C4-2B (cell line): ENCODE data around the gene CFAP46.

ENCODE experiments used
- H3K27ac ChIP-seq: fragments of 450-650 bp; 2 replicates; pipeline ENCODE4 v1.5.1; 2017
- ZFX ChIP-seq: fragments of 450-650 bp; IDR thresholded peaks from 2 replicates; pipeline ENCODE4 v1.6.1; 2017
- TF ChIP-seq, protein P1 (sequence below): fragments of 450-650 bp; conservative IDR thresholded peaks from 2 replicates; pipeline ENCODE4 v1.5.1; 2017; ENCODE audit warnings: mild to moderate bottlenecking

CFAP46 gene

DNA sequence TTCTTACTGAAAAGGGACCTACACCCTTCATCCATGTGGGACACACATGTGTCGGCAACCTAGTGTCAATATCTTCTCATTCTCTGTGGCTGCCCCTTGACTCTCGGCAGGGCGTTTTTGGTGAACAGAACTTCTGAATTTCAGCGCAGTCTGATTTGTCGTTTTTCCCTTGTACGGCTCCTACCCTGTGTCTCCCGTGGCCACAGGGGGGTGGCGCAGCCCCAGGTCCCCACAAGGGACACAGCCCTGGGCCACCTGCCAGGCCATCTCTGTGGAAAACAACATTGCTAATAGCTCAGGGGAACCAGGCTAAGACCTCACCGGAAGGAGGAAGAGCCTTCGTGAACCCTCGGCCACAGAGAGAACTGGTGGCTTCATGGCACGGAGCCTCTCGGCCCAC, 103.3 kb downstream of the CFAP46 start:
- H3K27ac ChIP-seq: no peak overlapping the region
- TF ChIP-seq ZFX: no peak
- TF ChIP-seq, protein P1, sequence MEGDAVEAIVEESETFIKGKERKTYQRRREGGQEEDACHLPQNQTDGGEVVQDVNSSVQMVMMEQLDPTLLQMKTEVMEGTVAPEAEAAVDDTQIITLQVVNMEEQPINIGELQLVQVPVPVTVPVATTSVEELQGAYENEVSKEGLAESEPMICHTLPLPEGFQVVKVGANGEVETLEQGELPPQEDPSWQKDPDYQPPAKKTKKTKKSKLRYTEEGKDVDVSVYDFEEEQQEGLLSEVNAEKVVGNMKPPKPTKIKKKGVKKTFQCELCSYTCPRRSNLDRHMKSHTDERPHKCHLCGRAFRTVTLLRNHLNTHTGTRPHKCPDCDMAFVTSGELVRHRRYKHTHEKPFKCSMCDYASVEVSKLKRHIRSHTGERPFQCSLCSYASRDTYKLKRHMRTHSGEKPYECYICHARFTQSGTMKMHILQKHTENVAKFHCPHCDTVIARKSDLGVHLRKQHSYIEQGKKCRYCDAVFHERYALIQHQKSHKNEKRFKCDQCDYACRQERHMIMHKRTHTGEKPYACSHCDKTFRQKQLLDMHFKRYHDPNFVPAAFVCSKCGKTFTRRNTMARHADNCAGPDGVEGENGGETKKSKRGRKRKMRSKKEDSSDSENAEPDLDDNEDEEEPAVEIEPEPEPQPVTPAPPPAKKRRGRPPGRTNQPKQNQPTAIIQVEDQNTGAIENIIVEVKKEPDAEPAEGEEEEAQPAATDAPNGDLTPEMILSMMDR: no peak

GRCh38 chr10:132838346-132838970, 103.9 kb downstream of the CFAP46 start:
- H3K27ac ChIP-seq: no peak overlapping the region
- TF ChIP-seq, protein P1: no peak
- TF ChIP-seq ZFX: no peak

GRCh38 chr10:132837905-132838304, 104.5 kb downstream of the CFAP46 start:
- no peak overlapping the region for H3K27ac ChIP-seq
- TF ChIP-seq, protein P1: no peak
- TF ChIP-seq ZFX: no peak

DNA sequence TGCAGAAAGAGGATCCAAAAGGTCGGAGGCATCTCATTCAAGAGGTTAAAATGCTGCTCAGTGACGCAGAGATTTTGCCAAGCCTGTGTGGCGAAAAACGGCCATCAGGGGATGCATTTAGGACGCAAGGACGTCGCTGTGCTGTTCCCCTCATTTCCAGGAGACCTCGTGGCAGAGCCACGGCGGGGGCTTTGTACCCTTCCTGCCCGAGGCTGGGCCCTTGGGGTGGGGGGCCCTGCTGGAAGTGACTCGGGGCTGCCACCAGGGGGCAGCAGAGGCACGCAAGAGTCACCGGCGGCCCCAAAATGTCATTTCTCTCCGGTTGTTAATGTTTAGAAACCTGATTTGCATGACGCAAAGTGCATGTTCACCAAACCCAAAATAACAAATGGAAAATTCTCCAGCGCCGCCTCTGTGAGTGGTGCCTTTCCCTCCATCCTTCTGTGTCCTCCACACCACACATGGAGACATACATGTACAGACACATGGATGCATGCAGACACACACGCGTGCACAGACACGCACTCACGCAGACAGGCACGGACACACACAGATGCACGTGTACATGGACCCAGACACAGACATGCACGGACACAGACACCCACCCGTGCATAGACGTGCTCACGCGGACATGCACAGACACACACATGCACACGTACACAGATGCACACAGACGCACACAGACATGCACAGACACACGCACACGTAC, 105.4 kb downstream of the CFAP46 start:
- no peak overlapping the region for H3K27ac ChIP-seq
- TF ChIP-seq ZFX: no peak
- TF ChIP-seq, protein P1: peak; percentile 98

DNA sequence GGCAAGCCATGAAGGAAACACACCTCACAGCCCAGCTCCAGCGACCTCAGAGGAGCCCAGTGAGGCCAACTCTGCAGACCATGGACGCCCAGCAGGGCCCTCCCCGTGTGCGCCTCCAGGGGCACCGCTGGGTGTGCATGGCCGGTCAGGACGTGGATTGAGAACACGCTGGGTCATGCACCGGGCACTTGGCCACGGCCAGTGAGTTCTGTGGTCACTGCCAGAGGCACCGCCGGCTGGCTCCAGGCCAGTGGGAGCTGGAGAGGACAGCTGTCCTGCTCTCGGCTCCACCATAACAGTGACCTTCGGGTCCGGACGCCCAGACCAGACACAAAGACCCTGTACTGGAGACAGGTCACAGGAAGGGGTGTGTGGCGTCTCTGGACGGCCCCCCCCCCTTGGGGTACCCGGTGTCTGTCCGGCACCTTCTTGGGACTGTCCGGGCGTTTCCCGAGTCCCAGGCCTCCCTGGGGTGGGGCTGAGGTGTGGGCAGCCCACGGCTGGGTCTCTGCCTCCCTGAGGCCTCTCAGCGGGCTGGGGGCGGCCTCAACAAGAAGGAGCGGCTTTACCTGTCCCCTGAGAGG, 106.0 kb downstream of the CFAP46 start:
- H3K27ac ChIP-seq: no peak overlapping the region
- TF ChIP-seq, protein P1: no peak
- no peak for TF ChIP-seq ZFX

GRCh38 chr10:132835848-132836233, 106.5 kb downstream of the CFAP46 start:
- no peak overlapping the region for H3K27ac ChIP-seq
- TF ChIP-seq, protein P1: no peak
- no peak for TF ChIP-seq ZFX
